GM23338 (cell line): ENCODE measurements around the gene PELO.

ENCODE experiments used
- EZH2 ChIP-seq: fragments of 200-600 bp; sonication (generic); IDR thresholded peaks from one replicate; pipeline ENCODE4 v1.8.0; 2017; ENCODE audit warnings: antibody characterized with exemption, mild to moderate bottlenecking, low read depth; ENCODE audit not compliant: unreplicated experiment
- EZH2phosphoT487 ChIP-seq: fragments of 200-600 bp; sonication (generic); IDR thresholded peaks from one replicate; pipeline ENCODE4 v1.8.1; 2018; ENCODE audit warnings: antibody characterized with exemption; ENCODE audit not compliant: unreplicated experiment
- ZNF114 ChIP-seq: fragments of 250-450 bp; sonication (Bioruptor Pico); IDR thresholded peaks from 2 replicates; pipeline ENCODE4 v1.5.0; 2020; ENCODE audit warnings: mild to moderate bottlenecking, moderate library complexity
- TF ChIP-seq, protein P1 (sequence below), 2 experiments: fragments of 200-600 bp in 1 of 2; sonication (generic) in 1 of 2; conservative IDR thresholded peaks; 2 replicates each; pipeline versions ENCODE4 v1.5.1 to v1.6.1; 2016 to 2017; ENCODE audit warnings: antibody characterized with exemption in 2 of 2, low read depth in 2 of 2, mild to moderate bottlenecking in 2 of 2, moderate library complexity in 1 of 2
- TF ChIP-seq, protein P2 (sequence below): IDR thresholded peaks from one replicate; pipeline ENCODE4 v1.6.1; 2018; ENCODE audit warnings: antibody characterized with exemption; ENCODE audit not compliant: unreplicated experiment

DNA sequence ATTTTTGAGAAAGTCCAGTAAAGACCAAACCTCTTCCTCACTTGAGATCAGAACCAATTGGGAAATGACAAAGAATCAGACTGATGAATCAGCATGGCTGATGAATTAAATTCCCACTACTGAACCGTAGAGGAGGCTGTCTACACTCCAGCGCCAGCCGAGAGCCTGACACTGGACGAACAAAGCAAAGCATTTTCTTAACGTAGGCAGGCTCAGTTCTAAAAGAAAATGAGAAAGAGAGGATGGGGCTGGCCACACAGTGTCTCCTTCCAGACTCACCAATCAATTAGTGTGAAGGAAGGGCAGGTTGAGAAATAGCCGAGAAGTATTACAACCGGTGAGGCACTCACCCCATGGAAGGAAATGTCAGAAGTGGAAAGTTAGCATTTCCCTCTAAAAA, 49.4 kb downstream of the PELO start:
- no peak for TF ChIP-seq EZH2
- no peak for TF ChIP-seq ZNF114 (CRISPR knock-in tag)
- TF ChIP-seq, protein P1, sequence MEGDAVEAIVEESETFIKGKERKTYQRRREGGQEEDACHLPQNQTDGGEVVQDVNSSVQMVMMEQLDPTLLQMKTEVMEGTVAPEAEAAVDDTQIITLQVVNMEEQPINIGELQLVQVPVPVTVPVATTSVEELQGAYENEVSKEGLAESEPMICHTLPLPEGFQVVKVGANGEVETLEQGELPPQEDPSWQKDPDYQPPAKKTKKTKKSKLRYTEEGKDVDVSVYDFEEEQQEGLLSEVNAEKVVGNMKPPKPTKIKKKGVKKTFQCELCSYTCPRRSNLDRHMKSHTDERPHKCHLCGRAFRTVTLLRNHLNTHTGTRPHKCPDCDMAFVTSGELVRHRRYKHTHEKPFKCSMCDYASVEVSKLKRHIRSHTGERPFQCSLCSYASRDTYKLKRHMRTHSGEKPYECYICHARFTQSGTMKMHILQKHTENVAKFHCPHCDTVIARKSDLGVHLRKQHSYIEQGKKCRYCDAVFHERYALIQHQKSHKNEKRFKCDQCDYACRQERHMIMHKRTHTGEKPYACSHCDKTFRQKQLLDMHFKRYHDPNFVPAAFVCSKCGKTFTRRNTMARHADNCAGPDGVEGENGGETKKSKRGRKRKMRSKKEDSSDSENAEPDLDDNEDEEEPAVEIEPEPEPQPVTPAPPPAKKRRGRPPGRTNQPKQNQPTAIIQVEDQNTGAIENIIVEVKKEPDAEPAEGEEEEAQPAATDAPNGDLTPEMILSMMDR (conservative IDR thresholded peaks at IDR 0.05; ENCODE audit: low read depth in 2 of 2), result no peak
- TF ChIP-seq, protein P2, sequence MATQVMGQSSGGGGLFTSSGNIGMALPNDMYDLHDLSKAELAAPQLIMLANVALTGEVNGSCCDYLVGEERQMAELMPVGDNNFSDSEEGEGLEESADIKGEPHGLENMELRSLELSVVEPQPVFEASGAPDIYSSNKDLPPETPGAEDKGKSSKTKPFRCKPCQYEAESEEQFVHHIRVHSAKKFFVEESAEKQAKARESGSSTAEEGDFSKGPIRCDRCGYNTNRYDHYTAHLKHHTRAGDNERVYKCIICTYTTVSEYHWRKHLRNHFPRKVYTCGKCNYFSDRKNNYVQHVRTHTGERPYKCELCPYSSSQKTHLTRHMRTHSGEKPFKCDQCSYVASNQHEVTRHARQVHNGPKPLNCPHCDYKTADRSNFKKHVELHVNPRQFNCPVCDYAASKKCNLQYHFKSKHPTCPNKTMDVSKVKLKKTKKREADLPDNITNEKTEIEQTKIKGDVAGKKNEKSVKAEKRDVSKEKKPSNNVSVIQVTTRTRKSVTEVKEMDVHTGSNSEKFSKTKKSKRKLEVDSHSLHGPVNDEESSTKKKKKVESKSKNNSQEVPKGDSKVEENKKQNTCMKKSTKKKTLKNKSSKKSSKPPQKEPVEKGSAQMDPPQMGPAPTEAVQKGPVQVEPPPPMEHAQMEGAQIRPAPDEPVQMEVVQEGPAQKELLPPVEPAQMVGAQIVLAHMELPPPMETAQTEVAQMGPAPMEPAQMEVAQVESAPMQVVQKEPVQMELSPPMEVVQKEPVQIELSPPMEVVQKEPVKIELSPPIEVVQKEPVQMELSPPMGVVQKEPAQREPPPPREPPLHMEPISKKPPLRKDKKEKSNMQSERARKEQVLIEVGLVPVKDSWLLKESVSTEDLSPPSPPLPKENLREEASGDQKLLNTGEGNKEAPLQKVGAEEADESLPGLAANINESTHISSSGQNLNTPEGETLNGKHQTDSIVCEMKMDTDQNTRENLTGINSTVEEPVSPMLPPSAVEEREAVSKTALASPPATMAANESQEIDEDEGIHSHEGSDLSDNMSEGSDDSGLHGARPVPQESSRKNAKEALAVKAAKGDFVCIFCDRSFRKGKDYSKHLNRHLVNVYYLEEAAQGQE, result no peak
- no peak for TF ChIP-seq EZH2phosphoT487
